ENCODE measurements around the gene KLF18.

DNA sequence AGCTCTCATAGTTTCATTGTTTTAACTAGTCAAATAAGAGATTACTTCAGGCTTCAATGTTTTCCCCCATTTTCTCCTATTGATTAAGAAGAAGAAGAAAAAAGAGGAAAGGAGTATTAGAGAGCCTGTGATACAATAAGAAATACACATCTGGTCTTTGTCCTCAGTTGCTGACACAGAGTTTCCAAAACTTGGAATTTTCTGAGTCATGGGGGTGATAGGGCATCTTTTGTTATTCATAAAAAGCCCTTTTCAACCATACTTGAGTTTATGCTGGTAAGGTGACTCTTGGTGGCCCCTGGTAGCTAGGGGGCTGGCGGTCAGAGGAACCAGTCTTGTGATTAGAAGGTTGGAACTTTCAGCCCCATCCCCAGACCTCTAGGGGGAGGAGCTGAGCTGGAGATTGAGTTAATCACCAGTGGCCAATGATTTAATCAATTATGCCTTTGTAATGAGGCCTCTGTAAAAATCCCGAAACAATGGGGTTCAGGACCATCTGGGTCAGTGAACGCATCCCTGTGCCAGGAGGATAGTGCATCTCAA lies 28.9 kb upstream of the KLF18 start:
- no peak for TF ChIP-seq ZBTB17 (tag by site-specific recombination; IDR thresholded peaks at IDR 0.05)
- no peak for TF ChIP-seq ZBTB49 (tag by site-specific recombination; IDR thresholded peaks at IDR 0.05; ENCODE audit: low read depth)
- TF ChIP-seq, protein P1, sequence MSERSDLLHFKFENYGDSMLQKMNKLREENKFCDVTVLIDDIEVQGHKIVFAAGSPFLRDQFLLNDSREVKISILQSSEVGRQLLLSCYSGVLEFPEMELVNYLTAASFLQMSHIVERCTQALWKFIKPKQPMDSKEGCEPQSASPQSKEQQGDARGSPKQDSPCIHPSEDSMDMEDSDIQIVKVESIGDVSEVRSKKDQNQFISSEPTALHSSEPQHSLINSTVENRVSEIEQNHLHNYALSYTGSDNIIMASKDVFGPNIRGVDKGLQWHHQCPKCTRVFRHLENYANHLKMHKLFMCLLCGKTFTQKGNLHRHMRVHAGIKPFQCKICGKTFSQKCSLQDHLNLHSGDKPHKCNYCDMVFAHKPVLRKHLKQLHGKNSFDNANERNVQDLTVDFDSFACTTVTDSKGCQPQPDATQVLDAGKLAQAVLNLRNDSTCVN (tag by site-specific recombination; optimal IDR thresholded peaks at IDR 0.05) = no peak
- TF ChIP-seq ZIC2 (tag by site-specific recombination; IDR thresholded peaks at IDR 0.05) = no peak
- no peak for TF ChIP-seq CTCF (tag by site-specific recombination; IDR thresholded peaks at IDR 0.05)
- no peak for TF ChIP-seq ZNF302 (tag by site-specific recombination; IDR thresholded peaks at IDR 0.05; ENCODE audit: low read depth)
- TF ChIP-seq ZNF558 (tag by site-specific recombination; IDR thresholded peaks at IDR 0.05) = no peak
- TF ChIP-seq SP2 (tag by site-specific recombination; IDR thresholded peaks at IDR 0.05) = no peak
- no peak for TF ChIP-seq ZNF175 (tag by site-specific recombination; IDR thresholded peaks at IDR 0.05)
- no peak for TF ChIP-seq RBAK (tag by site-specific recombination; IDR thresholded peaks at IDR 0.05)
- TF ChIP-seq, protein P2, sequence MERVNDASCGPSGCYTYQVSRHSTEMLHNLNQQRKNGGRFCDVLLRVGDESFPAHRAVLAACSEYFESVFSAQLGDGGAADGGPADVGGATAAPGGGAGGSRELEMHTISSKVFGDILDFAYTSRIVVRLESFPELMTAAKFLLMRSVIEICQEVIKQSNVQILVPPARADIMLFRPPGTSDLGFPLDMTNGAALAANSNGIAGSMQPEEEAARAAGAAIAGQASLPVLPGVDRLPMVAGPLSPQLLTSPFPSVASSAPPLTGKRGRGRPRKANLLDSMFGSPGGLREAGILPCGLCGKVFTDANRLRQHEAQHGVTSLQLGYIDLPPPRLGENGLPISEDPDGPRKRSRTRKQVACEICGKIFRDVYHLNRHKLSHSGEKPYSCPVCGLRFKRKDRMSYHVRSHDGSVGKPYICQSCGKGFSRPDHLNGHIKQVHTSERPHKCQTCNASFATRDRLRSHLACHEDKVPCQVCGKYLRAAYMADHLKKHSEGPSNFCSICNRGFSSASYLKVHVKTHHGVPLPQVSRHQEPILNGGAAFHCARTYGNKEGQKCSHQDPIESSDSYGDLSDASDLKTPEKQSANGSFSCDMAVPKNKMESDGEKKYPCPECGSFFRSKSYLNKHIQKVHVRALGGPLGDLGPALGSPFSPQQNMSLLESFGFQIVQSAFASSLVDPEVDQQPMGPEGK (tag by site-specific recombination; IDR thresholded peaks at IDR 0.05) = no peak
- TF ChIP-seq ZNF157 (tag by site-specific recombination; IDR thresholded peaks at IDR 0.05) = no peak

Data from HEK293 (cell line).